HG03066 (cell line): ENCODE data around the gene C1QL4.

ENCODE experiments used
- ATAC-seq: cut with Tn5 transposase; IDR thresholded peaks from one replicate; pipeline ENCODE4 v1.9.1; 2021; ENCODE audit warnings: low read depth; ENCODE audit not compliant: unreplicated experiment

Gene C1QL4

DNA sequence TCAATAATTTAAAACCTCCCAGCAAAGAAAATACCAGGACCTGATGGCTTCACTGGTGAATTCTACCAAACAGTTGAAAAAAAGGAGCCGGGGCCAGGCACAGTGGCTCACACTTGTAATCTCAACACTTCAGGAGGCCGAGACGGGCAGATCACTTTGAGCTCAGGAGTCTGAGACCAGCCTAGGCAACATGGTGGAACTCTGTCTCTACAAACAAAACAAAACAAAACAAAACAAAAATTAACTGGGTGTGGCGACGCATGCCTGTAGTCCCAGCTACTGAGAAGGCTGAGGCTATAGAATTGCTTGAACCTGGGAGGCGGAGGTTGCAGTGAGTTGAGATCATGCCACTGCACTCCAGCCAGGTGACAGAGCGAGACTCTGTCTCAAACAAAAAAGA, 27.6 kb downstream of the C1QL4 start:
- ATAC-seq = no peak

DNA sequence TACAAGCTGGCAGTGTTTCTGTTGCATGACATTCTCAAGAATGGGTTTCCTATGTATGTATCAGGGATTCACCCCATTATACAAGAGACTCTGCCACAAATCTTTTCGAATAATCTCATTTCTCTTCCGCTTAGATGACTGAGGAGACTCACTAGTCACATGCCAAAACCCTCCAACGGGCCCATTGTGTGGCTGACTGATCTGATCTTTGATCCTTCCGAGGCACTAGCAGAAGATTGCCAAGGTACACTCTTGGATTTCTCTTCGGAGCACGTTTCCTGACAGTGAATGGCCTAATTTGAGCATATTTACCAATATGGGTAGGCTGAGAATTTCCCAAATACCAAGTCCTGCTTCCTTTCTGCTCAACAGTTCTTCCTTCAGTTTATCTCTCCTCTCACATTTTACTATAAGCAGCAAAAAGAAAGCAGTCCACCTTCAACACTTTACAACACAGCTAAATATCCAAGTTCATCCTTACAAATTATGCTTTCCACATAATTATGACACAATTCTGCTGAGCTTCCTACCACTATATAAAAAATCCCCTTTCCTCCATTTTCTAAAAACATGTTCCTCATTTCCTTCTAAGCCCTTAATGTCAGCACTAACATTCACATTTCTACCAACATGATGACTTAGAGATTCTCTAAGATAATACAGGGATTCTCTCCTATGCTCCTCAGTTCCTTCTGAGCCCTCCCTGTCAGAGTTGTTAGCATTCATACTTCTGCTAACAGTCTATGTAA, 31.1 kb downstream of the C1QL4 start:
- no peak for ATAC-seq

DNA sequence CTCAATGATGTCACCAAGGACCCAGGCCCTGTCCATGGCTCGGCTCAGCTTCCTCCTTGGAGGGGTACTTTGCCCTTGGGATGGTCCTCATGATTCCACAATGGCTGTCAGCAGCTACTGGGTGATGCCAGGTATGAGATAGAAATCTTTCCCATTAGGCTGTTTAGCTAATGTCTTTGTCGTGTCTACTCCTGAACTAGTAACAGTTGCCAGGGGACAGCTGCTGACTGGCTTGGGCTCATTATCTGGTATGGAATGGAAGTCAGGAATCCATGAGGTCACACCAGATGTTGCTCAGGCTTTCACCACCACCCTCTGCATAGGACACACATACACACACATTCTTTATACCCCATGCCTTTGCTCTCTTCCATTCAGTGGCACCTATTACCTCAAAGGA, 32.8 kb downstream of the C1QL4 start:
- ATAC-seq = no peak

DNA sequence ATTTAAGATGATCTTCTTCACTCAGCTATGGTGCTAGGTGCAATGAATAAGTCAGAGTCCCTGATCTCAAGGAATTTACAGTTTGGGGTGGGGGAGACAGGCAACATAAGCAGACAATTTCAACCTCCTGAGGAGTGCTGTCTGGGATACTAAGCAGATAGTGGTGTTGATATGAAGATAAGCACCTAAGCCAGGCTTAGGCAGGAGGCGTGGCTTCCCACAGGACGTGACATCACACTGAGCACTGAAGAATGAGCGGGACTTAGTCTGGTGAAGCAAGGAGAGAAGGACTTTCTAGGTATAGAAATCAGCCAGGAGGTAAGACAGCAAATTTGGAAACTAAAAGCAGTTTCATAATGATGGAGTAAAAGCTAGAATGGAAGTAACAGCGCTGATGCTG, 35.2 kb downstream of the C1QL4 start:
- ATAC-seq = no peak

DNA sequence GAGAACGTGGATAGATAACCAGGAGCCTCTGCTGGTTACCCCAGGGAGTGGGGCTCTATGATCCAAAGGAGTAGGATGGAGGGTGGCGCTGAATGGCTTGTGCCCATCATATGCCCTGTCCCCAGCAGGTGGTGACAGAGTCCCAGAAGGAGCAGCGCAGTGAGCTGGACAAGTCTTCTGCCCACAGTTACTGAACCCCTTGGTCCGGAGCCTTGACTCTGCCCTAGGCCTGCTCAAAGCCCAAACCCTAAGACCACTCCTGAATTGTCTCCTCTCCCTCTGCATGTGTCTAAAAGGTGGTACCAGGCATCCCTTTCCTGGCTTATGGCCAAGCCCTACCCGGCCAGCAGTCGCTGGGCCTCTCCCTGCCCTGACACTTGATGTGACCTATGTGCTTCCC, 38.8 kb downstream of the C1QL4 start:
- no peak for ATAC-seq

DNA sequence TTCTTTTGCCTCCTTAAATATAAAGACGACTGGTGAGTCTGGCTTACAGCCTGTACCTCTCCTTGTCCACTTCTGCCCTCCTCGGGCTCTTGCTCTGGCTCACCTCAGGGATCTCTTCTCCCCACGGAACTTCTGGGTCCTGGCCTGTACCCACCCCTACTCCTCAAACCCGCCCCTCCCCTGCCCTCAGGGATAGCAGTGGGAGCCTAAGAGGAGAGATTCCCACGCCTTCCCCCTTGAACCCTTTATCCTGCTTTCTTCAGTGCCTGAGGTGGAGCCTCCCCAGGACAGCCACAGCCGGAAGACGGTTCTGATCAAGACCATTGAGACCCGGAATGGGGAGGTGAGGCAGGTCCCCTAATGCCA, 39.3 kb downstream of the C1QL4 start:
- ATAC-seq = no peak

DNA sequence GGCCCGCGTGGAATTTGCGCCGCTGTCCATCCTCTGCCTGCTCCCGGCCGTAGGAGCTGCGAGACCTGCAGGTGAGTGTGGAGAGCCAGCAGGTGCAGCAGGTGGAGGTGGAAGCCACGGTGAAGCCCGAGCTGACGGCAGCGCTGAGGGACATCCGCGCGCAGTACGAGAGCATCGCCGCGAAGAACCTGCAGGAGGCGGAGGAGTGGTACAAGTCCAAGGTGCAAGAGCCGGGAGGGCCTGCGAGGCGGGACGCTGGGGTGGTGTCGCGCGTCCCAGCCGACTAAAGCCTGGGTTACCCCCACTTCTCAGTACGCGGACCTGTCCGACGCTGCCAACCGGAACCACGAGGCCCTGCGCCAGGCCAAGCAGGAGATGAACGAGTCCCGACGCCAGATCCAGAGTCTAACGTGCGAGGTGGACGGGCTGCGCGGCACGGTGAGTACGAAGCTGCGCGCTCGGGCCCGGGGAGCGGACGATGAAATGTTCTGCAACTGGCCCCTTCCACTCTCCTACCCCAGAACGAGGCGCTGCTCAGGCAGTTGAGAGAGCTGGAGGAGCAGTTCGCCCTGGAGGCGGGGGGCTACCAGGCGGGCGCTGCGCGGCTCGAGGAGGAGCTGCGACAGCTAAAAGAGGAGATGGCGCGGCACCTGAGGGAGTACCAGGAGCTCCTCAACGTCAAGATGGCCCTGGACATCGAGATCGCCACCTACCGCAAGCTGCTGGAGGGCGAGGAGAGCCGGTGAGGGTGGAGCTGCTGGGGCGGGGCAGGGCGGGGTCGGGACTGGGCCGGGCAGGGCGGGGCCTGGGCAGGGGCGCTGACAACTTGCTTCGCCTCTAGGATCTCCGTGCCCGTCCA, 39.9 kb downstream of the C1QL4 start:
- no peak for ATAC-seq

DNA sequence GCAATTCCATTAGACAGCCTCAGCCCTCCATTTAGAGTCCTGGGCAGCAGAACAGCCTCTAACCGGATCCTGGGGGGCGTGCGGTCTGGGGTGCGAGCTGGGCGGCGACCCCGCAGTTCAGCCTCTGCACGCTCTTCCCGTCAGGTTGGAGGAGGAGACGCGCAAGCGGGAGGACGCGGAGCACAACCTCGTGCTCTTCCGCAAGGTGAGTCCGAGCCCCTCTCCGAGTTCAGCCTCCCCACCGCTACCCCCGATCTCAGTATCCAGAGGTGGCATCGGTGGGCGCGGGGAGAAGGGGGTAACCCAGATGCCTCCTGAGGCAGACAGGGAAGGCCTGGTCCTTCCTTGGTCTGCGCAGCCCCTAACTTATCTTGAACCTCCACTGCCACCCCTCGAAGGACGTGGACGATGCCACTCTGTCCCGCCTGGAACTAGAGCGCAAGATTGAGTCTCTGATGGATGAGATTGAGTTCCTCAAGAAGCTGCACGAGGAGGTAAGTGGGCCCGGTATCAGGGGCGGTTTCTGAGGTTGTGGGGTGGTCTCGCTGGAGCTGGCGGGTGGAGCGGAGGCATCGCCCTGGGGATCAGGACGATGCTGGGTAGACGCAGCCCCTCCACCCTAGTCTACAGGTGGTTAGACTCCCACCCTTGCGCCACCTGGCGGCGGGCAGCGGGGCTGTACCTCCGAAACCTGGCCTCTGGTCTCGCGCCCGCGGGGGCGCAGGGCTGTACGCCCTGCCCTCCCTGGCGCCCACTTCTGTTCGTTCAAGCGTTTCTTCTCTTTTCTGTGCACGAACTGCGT, 40.8 kb downstream of the C1QL4 start:
- ATAC-seq = no peak

DNA sequence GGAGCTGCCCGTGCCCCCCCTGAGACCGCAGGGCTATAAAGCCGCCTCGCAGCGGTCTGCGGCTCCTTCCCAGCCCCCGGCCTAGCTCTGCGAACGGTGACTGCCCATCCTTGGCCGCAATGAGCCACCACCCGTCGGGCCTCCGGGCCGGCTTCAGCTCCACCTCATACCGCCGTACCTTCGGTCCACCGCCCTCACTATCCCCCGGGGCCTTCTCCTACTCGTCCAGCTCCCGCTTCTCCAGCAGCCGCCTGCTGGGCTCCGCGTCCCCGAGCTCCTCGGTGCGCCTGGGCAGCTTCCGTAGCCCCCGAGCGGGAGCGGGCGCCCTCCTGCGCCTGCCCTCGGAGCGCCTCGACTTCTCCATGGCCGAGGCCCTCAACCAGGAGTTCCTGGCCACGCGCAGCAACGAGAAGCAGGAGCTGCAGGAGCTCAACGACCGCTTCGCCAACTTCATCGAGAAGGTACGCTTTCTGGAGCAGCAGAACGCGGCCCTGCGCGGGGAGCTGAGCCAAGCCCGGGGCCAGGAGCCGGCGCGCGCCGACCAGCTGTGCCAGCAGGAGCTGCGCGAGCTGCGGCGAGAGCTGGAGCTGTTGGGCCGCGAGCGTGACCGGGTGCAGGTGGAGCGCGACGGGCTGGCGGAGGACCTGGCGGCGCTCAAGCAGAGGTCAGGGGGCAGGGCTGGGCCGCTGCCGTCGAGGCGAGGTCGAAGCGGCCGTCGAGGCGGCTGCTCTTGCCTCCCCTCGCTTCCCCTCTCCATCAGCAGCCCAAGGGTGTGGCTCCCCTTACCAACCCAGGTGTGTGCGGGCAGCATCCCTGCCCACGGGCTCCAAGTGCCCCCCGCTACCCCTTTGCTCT, 41.7 kb downstream of the C1QL4 start, which contains the start of gene PRPH:
PRPH (plus strand) TSS at position 66 of the 855 bp plus-strand sequence; CDS start at position 120, 54 bp downstream.
- ATAC-seq = no peak

DNA sequence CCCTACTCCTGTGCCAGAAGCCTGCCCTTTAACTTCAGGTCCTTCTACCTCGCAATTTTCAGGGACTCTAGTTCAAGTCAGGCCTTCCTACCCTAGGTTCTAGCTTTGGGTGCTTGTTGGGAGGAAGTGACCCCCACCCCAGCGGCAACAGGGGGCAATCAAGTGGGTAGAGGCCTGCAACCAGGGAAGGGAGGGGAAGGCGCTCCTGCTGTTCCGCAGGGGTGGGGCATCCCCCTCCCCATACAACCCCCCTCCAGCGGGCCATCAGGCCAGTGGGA, 42.2 kb downstream of the C1QL4 start:
- no peak for ATAC-seq

DNA sequence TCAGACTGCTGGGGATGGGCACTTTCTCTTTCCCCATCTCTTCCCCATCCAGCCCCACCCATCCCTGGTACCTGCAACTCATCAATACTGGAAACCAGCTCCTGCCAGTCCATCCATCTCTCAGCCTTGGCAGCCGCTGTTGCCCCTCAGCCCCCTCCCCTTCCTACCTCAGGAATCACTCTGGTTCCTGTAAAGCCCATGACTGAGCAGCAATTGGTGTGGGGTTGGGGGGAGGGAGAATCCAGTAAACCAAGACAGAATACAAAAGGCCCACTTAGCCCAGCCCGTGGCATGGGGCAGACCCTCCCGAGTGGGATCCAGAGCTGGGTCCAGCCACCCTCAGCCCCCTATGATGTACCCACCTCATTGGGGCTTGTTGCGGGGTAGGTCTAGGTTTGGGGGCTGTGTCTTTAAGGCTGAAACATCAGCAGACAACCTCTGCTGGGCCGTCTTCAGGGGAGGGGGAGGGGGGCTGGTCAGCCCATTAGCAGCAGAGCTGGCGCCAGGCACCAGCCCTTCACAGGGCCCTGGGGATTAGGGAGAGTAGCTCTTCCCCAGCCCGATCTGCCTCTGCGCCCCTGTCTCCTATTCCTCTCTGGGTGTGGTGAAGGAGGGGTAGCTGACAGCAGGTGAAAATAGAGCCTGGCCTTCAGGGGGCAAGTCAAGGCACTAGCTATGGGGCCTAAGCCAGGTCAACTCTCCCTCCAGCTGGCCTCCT, 42.7 kb downstream of the C1QL4 start:
- no peak for ATAC-seq

DNA sequence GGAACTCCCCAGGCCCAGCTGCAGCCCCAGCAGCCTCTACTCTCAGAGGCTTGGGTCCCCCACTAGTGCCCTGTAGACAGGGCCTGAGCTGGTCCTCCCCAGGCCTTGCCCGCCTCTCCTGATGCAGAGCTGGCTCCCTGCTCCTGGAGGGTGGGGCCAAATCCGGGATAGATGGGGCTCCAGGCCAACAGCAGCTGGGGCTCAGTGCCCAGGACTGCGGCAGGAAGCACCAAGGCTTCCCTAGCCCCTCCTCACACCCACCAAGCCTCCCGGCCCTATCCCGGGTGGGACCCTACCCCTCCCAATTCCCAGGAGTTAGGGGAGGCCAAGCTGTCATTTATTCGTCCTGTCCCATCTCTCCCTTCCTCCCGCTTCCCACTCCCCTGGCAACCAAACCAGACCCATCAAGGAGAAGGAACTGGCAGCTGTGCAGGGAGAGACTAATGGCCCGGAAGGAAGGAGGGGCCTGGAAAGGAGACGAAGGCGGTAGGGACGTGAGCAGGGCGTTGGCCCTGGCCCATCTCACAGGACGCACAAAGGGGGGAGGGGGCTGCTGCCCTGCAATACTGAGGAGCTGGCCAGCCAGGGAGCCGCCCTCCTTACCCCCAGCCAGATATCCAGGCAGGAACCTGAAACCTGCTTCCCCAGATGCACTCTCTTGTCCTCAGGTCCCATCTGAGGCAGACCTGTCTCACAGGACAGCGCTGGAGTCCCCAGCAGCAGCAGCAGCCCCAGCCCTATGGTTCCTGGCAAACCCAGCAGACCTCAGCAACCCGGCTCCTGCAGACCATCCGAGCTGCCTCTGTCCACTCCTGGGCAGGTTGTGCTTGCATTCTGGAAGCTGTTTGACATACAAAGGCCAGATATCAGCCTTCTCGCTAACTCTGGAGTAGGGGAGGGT, 43.7 kb downstream of the C1QL4 start:
- ATAC-seq = no peak

DNA sequence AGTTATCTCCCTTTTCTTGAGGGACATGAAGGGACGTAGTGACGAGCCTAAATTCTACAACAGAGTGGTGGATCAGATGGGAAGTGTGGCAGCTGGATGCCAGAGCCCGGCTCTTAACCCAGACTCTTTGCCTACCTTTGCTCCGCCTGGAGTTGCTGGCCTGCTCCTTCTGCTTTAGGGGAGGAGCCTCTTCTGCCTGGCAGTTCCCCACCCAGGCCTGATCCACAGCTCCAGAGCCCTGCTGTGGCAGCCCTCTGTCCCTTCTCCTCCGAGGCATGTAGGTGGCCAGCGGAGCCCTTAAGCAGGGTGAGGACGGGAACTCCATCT, 44.3 kb downstream of the C1QL4 start:
- ATAC-seq = no peak

DNA sequence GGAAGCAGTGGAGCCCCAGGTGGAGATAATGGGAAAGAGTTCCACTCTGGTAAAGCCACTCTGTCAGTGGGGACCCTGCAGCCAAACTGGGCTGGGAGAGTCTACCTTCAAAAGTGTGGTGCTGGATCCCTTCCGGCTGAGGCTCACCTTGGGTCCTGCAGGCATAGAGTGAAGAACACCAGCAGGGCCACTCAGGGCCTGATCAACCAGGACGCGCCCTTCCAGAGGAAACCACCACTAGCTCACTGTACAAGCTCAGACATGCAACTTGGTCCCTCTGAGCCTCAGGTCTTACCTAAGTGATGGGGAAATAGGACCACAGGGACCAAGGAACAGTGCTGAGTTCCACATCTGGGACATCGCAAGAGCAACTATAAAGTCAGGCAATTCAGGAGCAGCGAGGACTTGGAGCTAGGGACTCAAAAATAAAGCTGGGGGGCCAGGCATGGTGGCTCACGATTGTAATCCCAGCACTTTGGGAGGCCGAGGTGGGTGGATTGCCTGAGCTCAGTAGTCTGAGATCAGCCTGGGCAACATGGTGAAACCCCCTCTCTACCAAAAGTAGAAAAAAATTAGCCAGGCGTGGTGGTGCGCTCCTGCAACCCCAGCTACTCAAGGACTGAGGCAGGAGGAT, 47.9 kb downstream of the C1QL4 start:
- no peak for ATAC-seq

DNA sequence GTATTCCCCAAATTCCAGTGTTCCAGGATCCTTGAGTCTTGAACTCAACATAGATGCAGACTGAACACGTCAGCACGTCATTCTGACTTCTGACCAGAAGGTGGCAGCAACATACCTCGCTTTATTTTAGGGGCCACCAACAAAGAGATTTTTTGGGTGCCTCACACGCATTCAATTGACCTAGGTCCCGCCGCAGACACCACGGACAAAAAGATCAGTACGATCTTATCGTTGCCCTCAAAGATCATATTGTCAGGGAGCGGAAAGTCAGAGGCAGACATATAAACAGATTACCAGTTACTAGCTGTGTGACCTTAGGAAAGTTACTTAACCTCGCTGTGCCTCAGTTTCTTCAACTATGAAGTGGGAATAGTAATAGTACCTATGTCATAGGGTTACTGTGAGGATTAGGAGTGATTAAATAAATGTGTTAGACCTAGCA, 48.6 kb downstream of the C1QL4 start:
- ATAC-seq = no peak

DNA sequence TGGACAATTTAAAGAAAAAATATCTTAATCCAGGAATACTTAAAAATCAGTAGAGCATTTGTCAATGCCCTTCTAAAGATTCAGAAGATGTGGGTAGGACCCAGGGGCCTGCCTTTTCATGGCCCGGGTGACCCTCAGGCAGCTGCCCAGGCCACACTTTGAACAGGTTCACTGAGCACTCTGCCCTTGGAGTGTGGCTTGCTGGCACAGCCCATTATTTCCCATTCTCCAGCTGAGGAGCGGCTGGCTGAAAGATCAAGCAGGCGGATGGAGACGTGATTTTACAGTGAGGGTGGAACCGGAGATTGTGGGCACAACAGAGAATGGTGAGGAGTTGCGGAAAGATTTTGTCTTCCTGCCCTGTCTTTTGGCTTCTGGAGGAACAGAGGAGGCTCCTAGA, 49.1 kb downstream of the C1QL4 start:
- no peak for ATAC-seq

DNA sequence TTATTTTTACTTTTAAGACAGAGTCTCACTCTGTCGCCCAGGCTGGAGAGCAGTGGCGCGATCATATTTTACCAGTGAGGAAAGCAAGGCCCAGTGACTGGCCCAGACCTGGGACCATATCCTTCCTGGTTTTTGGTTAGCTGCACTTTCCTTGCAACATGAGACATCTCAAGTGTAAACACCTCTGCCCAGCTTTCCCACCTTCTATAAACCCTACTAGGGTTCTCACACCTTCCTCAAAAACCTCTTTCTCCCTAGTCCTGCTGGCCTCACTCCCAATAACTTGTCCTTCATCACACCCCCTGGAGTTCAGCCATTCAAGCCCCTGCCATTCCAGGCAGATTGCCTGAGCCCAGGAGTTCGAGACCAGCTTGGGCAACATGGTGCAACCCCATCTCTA, 52.3 kb downstream of the C1QL4 start:
- no peak for ATAC-seq
